ENCODE data around the gene SH2B3. TPM values are rescaled to one million over a fixed set of nuclear protein-coding genes. Genes with fewer than 3 reads are reported as not detected.
"Not testable (repeated sequence)": the region's sequence is repeated elsewhere in the genome, so short reads cannot be mapped to it uniquely, and the experiment has no call there.

SH2B3 gene
- total RNA-seq, 1 donor from 2014 or later: 32.3 TPM

- no peak for TF ChIP-seq CTCF (IDR thresholded peaks at IDR 0.05; ENCODE audit: insufficient read depth, low read length, poor library complexity, severe bottlenecking)
- no peak for DNase-seq (ENCODE audit: low read depth)
- Histone ChIP-seq H3K4me3 (ENCODE audit: low read depth, low read length) (no peak overlapping the region), H3K27me3 (ENCODE audit: control insufficient read depth, insufficient read depth, low read length) (no peaks in the 10 kb centered on the region), H3K36me3 (ENCODE audit: control insufficient read depth, insufficient read depth, low read length) (peaks cover 1% of the 10 kb centered on the region)
Observed at GRCh38 chr12:111458546-111459172, 52.9 kb downstream of the SH2B3 start.

- H3K36me3 ChIP-seq (ENCODE audit: control insufficient read depth, insufficient read depth, low read length); DNase-seq (ENCODE audit: low read depth): not testable (repeated sequence)
Observed at GRCh38 chr12:111460111-111460510, 54.4 kb downstream of the SH2B3 start.

GRCh38 chr12:111462210-111462769 is 56.6 kb downstream of the SH2B3 start:
- TF ChIP-seq CTCF (IDR thresholded peaks at IDR 0.05; ENCODE audit: insufficient read depth, low read length, poor library complexity, severe bottlenecking): no peak
- DNase-seq (ENCODE audit: low read depth): no peak
- no peaks in the 10 kb centered on the region for H3K27me3 ChIP-seq (ENCODE audit: control insufficient read depth, insufficient read depth, low read length)
- no peak overlapping the region for H3K4me3 ChIP-seq (ENCODE audit: low read depth, low read length)
- peaks cover 1% of the 10 kb centered on the region for H3K36me3 ChIP-seq (ENCODE audit: control insufficient read depth, insufficient read depth, low read length)

More at GRCh38 chr12:111460111-111460510, 54.4 kb downstream of the SH2B3 start:
- H3K27me3 ChIP-seq (ENCODE audit: control insufficient read depth, insufficient read depth, low read length); H3K4me3 ChIP-seq (ENCODE audit: low read depth, low read length): not testable (repeated sequence)

GRCh38 chr12:111467092-111467856 is 61.6 kb downstream of the SH2B3 start:
- no peak for DNase-seq (ENCODE audit: low read depth)
- peaks cover 4% of the 10 kb centered on the region for H3K36me3 ChIP-seq (ENCODE audit: control insufficient read depth, insufficient read depth, low read length)
- H3K4me3 ChIP-seq (ENCODE audit: low read depth, low read length): no peak overlapping the region
- no peak for TF ChIP-seq CTCF (IDR thresholded peaks at IDR 0.05; ENCODE audit: insufficient read depth, low read length, poor library complexity, severe bottlenecking)
- no peaks in the 10 kb centered on the region for H3K27me3 ChIP-seq (ENCODE audit: control insufficient read depth, insufficient read depth, low read length)

GRCh38 chr12:111467857-111468241 is 62.1 kb downstream of the SH2B3 start:
- Histone ChIP-seq H3K36me3 (ENCODE audit: control insufficient read depth, insufficient read depth, low read length) (peaks cover 4% of the 10 kb centered on the region), H3K4me3 (ENCODE audit: low read depth, low read length) (no peak overlapping the region), H3K27me3 (ENCODE audit: control insufficient read depth, insufficient read depth, low read length) (no peaks in the 10 kb centered on the region)
- TF ChIP-seq CTCF (IDR thresholded peaks at IDR 0.05; ENCODE audit: insufficient read depth, low read length, poor library complexity, severe bottlenecking): no peak
- DNase-seq (ENCODE audit: low read depth): no peak

GRCh38 chr12:111469401-111469800 is 63.7 kb downstream of the SH2B3 start:
- TF ChIP-seq CTCF (IDR thresholded peaks at IDR 0.05; ENCODE audit: insufficient read depth, low read length, poor library complexity, severe bottlenecking): no peak

More at GRCh38 chr12:111469401-111469800, 63.7 kb downstream of the SH2B3 start:
- H3K4me3 ChIP-seq (ENCODE audit: low read depth, low read length): no peak overlapping the region
- no peak for DNase-seq (ENCODE audit: low read depth)
- H3K27me3 ChIP-seq (ENCODE audit: control insufficient read depth, insufficient read depth, low read length): no peaks in the 10 kb centered on the region
- H3K36me3 ChIP-seq (ENCODE audit: control insufficient read depth, insufficient read depth, low read length): peaks cover 4% of the 10 kb centered on the region

All from kidney epithelial cell (primary cell).